ENCODE measurements around the gene TP53AIP1.

TP53AIP1 gene

GRCh38 chr11:128968916-128969315 lies 26.2 kb upstream of the TP53AIP1 start:
- H3K4me3 ChIP-seq (replicated peaks; ENCODE audit: low read depth, low read length), result no peak overlapping the region
- DNase-seq (ENCODE audit: extremely low read depth, low read depth), result no peak
- no peak for TF ChIP-seq CTCF (IDR thresholded peaks at IDR 0.05; ENCODE audit: low read depth, low read length, missing control alignments)

- no peak for DNase-seq (ENCODE audit: extremely low read depth, low read depth)
- no peak for TF ChIP-seq CTCF (IDR thresholded peaks at IDR 0.05; ENCODE audit: low read depth, low read length, missing control alignments)
- no peak overlapping the region for H3K4me3 ChIP-seq (replicated peaks; ENCODE audit: low read depth, low read length)
These were observed 24.9 kb upstream of the TP53AIP1 start for GRCh38 chr11:128967578-128967977.

GRCh38 chr11:128965485-128965884 lies 22.8 kb upstream of the TP53AIP1 start:
- TF ChIP-seq CTCF (IDR thresholded peaks at IDR 0.05; ENCODE audit: low read depth, low read length, missing control alignments), result no peak
- H3K4me3 ChIP-seq (replicated peaks; ENCODE audit: low read depth, low read length), result no peak overlapping the region
- DNase-seq (ENCODE audit: extremely low read depth, low read depth), result no peak

DNA sequence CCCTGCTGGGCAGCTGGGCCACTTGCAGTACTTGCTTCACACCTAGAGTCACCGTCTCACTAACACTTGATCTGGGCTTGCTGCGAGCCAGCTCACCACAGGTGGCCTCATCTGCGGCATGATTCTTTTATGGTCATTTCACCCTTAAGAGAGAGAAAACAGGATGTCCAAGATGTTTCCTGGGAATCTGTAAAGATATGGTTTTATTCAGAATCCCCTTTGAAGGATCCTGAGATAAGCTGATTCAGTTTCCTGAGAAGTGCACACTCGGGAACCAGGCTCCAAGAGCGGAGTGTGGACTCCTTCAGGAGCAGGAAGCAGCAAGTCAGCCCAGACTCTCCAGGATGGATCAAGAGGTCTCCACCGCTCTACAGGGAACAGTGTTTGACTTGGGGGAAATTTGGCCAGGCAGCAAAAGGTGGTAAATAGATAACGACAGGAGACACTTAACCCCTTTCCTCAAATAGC lies 21.8 kb upstream of the TP53AIP1 start:
- H3K4me3 ChIP-seq (replicated peaks; ENCODE audit: low read depth, low read length), result no peak overlapping the region
- no peak for DNase-seq (ENCODE audit: extremely low read depth, low read depth)
- TF ChIP-seq CTCF (IDR thresholded peaks at IDR 0.05; ENCODE audit: low read depth, low read length, missing control alignments), result no peak

- no peak overlapping the region for H3K4me3 ChIP-seq (replicated peaks; ENCODE audit: low read depth, low read length)
- no peak for DNase-seq (ENCODE audit: extremely low read depth, low read depth)
- TF ChIP-seq CTCF (IDR thresholded peaks at IDR 0.05; ENCODE audit: low read depth, low read length, missing control alignments), result no peak
These were observed 21.2 kb upstream of the TP53AIP1 start for GRCh38 chr11:128963744-128964325.

DNA sequence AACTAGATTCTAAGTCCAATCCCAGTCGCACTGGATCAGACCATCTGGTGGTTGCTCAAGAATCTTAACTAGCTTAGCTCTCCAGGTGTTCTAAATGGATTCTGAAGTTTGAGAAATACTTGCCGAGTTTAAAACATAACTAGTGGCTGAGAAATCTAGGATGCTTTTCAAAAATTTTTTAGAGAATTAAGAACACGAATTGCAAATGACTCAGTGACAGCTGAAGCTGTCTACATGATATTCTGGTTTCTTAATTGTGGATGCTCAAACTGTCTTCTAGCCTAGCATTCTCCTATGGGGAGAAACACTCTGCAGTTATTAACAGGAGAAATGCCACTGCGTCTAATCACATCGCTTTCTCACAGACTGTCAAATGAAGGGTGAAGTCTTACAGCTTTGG lies 20.2 kb upstream of the TP53AIP1 start:
- H3K4me3 ChIP-seq (replicated peaks; ENCODE audit: low read depth, low read length), result no peak overlapping the region
- no peak for TF ChIP-seq CTCF (IDR thresholded peaks at IDR 0.05; ENCODE audit: low read depth, low read length, missing control alignments)
- DNase-seq (ENCODE audit: extremely low read depth, low read depth), result no peak

GRCh38 chr11:128961645-128962044 lies 19.0 kb upstream of the TP53AIP1 start:
- no peak for TF ChIP-seq CTCF (IDR thresholded peaks at IDR 0.05; ENCODE audit: low read depth, low read length, missing control alignments)
- DNase-seq (ENCODE audit: extremely low read depth, low read depth), result no peak
- H3K4me3 ChIP-seq (replicated peaks; ENCODE audit: low read depth, low read length), result no peak overlapping the region

All from HFF-Myc (cell line).